NOMO-1 (cell line): ENCODE results near the gene ZDHHC22.

ENCODE experiments used
- DNase-seq, 2 experiments: peaks; one replicate each; lab custom pipeline; 2025; ENCODE audit not compliant: unreplicated experiment in 2 of 2; lab: John Stamatoyannopoulos, UW

The ZDHHC22 gene

DNA sequence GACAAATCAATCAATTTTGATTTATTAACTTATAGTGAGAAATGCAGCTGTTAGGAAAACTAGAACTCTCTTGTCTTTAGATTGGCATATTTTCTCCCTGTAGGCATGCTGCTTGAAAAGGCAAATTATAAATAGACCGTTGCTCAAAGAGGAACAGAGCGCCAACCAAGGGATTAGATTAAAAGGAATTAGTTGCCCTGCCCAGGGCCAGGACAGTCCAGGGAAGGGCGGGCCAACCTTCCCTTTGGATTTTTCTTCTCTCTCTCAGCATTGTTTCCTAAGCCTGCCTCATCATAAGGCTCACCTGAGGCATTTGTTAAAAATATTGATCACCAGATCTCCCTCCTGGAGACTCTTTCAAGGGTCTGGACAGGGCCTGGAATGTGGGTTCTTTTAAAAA, 34.9 kb downstream of the ZDHHC22 start:
- DNase-seq = no peak

GRCh38 chr14:77105145-77105939, 36.2 kb downstream of the ZDHHC22 start:
- no peak for DNase-seq

DNA sequence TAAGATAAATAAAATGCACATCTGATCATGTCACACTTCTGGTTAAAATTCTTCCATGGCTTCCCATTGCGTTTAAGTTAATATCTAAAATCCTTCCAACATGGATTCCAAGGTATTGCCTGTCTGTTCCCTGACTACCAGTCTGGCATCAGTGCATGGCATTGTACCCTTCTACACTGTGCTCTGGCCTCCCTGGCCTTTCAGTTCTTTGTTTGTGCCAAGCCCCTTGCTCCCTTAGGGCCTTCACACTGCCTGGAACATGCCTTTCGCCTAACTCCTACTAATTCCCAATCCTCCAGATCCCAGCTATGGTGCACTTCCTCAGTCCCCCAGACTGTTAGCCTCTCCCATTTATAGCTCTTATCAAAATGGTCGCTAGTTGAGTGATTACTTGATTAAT, 37.2 kb downstream of the ZDHHC22 start:
- no peak for DNase-seq

DNA sequence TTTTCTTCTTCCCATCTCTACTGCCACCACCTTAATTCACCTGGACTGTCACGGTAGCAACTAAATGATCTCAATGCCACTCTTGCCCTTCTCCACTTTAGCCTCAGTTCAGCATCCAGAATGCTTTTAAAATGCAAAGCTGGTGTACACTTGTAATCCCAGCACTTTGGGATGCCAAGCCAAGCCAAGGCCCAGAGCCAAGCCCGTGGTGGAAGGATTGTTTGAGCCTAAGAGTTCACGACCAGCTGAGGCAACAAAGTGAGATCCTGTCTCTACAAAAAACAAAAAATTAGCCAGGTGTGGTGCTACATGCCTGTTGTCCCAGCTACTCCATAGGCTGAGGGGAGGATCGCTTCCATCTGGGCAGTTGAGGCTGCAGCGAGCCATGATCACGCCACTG, 37.6 kb downstream of the ZDHHC22 start:
- DNase-seq = no peak

GRCh38 chr14:77103475-77103874, 38.1 kb downstream of the ZDHHC22 start:
- no peak for DNase-seq

GRCh38 chr14:77102154-77102553, 39.4 kb downstream of the ZDHHC22 start:
- DNase-seq = no peak

GRCh38 chr14:77100961-77101360, 40.6 kb downstream of the ZDHHC22 start:
- DNase-seq = no peak

- peak; percentile 4 to 8 for DNase-seq
Measured at GRCh38 chr14:77099425-77100167, 42.0 kb downstream of the ZDHHC22 start.

GRCh38 chr14:77098529-77099353, 42.9 kb downstream of the ZDHHC22 start:
- DNase-seq = no peak

DNA sequence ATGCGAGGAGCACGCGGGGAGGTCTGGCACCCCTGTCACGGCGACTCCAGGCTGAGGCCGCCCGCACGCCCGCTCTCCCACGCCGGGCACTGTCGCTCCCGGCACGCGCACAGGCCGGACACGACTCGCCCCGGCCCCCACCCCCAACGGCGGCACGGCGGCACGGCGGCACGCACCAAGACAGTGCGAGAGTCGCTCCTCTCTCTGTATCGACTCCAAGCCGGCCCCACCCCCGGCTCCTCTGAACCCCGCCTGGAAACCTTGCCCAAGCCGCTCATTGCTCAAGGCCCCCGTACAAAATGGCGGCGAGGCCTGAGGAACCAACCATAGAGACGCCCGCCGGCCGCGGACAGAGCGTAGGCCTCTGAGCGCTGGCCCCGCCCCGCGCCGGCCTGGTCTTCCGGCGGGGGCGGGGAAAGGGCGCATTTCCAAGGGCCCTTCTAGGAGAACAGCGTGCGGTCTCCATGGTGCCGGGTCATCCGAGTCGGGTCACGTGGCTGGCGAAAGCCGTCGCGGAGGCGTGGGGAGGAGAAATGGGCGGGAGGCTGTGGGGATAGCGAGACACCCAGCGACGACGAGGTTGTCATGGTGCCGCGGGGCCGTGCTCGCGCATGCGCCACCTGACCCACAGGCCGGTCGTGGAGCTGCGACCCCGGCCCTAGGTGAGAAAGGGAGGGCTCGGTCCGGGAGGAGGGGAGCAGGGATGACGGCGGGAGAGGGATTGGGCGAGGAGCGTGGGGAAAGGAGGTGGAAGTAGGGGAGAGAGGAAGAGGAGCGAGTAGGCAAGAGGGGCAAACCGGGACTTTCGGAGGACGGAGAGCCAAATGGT, 43.7 kb downstream of the ZDHHC22 start, which contains the start of gene CIPC:
CIPC (plus strand) TSS at position 559 of the 829 bp plus-strand sequence. CDS start 7,451 bp downstream, outside the sequence.
- DNase-seq = peak; percentile 98 to 100

GRCh38 chr14:77097006-77097699, 44.4 kb downstream of the ZDHHC22 start:
- DNase-seq = peak in 1 of 2 experiments; percentile 43

- DNase-seq = peak; percentile 65 to 75
Measured at GRCh38 chr14:77094672-77095284, 46.8 kb downstream of the ZDHHC22 start.

GRCh38 chr14:77092676-77093075, 48.9 kb downstream of the ZDHHC22 start:
- DNase-seq = no peak

GRCh38 chr14:77091518-77091917, 50.1 kb downstream of the ZDHHC22 start:
- DNase-seq = no peak

- DNase-seq = no peak
Measured at GRCh38 chr14:77088645-77089044, 52.9 kb downstream of the ZDHHC22 start.

GRCh38 chr14:77088219-77088618, 53.4 kb downstream of the ZDHHC22 start:
- DNase-seq = no peak

GRCh38 chr14:77087631-77088030, 54.0 kb downstream of the ZDHHC22 start:
- DNase-seq = no peak

DNA sequence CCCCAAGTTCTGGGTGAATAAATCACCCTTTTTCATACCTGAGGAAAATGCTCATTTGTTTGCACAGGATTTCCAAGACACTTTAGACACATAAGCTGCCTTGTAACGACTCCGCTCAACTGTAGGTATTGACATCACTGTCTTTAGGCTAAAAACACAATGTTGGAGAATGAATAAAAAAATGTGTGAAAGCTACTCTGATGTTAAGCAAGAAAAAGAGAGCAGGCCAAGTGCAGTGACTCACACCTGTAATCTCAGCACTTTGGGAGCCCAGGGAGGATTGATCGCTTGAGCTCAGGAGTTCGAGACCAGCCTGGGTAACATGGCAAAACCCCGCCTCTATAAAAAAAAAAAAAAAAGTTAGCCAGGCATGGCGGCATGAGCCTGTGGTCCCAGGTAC, 54.6 kb downstream of the ZDHHC22 start:
- no peak for DNase-seq

DNA sequence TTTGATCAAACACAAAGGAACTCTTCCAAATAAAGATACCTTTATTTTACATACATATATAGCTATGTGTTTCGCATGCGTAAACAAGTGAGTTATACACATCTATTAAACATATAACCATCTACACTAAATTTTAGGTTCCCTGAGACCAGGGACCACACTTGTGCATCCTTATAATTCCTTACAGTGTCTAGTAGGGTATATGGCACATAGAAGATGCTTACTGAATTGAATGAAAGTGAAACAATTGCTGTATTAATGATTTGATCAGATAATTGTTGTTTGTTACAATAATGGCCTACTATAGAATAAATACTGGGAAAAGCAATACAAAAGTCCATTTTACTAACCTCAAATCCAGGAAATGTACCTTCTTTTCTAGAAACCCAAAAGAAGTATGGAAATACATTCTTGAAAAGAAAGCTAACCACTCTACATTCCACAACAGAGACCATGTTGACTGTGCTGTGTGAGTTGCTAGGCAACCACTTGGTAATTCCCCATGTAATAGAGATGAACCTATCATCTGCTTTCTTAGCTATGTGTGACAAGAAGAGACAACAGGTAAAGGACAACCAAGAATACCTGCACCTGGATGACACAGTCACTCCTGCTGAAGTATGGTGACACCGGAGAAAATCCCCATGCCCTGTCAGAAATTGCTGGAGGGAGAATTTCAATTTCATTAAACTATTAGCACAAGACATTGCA, 55.4 kb downstream of the ZDHHC22 start:
- no peak for DNase-seq
